HEK293T (cell line): ENCODE results near the gene GMPR.

Experiments used
- ARNT ChIP-seq: fragments of 450-650 bp; IDR thresholded peaks from 2 replicates; pipeline ENCODE4 v1.6.1; 2017; ENCODE audit warnings: mild to moderate bottlenecking
- BHLHE40 ChIP-seq: fragments of 450-650 bp; IDR thresholded peaks from 2 replicates; pipeline ENCODE4 v1.6.1; 2016; ENCODE audit warnings: mild to moderate bottlenecking, moderate library complexity, borderline replicate concordance
- FOXK2 ChIP-seq: fragments of 450-650 bp; IDR thresholded peaks from 2 replicates; pipeline ENCODE4 v1.6.1; 2016; ENCODE audit warnings: mild to moderate bottlenecking
- FOXM1 ChIP-seq: fragments of 450-650 bp; IDR thresholded peaks from 2 replicates; pipeline ENCODE4 v1.6.1; 2017; ENCODE audit warnings: mild to moderate bottlenecking, borderline replicate concordance
- L3MBTL2 ChIP-seq: fragments of 450-650 bp; conservative IDR thresholded peaks from 2 replicates; pipeline ENCODE4 v1.6.1; 2016; ENCODE audit warnings: mild to moderate bottlenecking
- NFRKB ChIP-seq: fragments of 450-650 bp; IDR thresholded peaks from 2 replicates; pipeline ENCODE4 v1.6.1; 2016; ENCODE audit warnings: mild to moderate bottlenecking, moderate library complexity
- SP1 ChIP-seq: fragments of 450-650 bp; IDR thresholded peaks from 2 replicates; pipeline ENCODE4 v1.6.1; 2017
- TARDBP ChIP-seq: fragments of 450-650 bp; IDR thresholded peaks from 2 replicates; pipeline ENCODE4 v1.6.1; 2016

- no peak for TF ChIP-seq NFRKB
- no peak for TF ChIP-seq FOXM1
- TF ChIP-seq SP1: no peak
- no peak for TF ChIP-seq BHLHE40
- no peak for TF ChIP-seq FOXK2
- TF ChIP-seq L3MBTL2: no peak
- TF ChIP-seq TARDBP: no peak
- no peak for TF ChIP-seq ARNT
These were observed 19.8 kb downstream of the GMPR start for GRCh38 chr6:16257999-16258708.
